Measurements from ENCODE around the gene SEC14L2. TPM values are rescaled to one million over a fixed set of nuclear protein-coding genes. Genes with fewer than 3 reads are reported as not detected.
"Not testable (repeated sequence)": the region's sequence is repeated elsewhere in the genome, so short reads cannot be mapped to it uniquely, and the experiment has no call there.

Gene SEC14L2
- total RNA-seq, 1 donor from 2014 or later: 3.4 TPM

DNA sequence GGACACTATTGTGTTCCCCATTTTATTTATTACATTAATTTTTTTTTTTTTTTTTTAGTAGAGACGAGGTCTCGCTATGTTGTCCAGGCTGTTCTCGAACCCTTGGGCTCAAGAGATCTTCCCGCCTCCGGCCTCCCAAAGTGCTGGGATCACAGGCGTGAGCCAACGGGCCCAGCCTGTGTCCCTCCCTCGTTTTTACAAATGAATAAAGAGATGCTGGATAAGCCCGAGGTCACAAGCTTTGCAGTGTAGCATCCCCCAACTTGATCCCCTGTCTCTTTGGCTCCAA is 28.5 kb downstream of the SEC14L2 start:
- no peak for DNase-seq (ENCODE audit: low spot score)

- DNase-seq (ENCODE audit: low spot score): no peak
Measured at GRCh38 chr22:30425616-30426387, 29.0 kb downstream of the SEC14L2 start, which contains the start of gene MTFP1. TSS of gene MTFP1 (plus strand) at chr22:30425768. CDS start at chr22:30425880, 112 bp downstream.

- peak; percentile 93 for DNase-seq (ENCODE audit: low spot score)
Measured at GRCh38 chr22:30426388-30427353, 29.9 kb downstream of the SEC14L2 start.

GRCh38 chr22:30427871-30428270 is 31.1 kb downstream of the SEC14L2 start:
- no peak for DNase-seq (ENCODE audit: low spot score)

DNA sequence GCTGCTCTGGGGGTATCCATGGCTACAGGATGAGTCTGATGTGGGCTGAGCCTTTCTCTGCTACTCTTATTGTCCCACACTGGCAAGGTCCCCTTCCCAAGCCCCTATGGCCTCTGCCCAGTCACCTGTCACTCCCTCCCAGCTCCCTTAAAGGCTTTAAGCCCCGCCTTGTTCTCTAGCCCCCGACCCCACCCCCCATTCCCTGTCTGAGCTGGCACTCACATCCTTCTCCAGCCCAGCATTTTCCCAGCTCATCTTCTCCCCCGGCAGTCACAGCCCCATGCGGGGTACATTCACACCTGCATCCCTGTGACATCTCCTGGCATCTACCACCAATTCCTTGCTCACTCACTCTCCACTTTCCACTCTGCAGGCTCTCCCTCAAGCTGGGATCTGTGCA is 33.1 kb downstream of the SEC14L2 start:
- no peak for DNase-seq (ENCODE audit: low spot score)

GRCh38 chr22:30430933-30431332 is 34.1 kb downstream of the SEC14L2 start:
- DNase-seq (ENCODE audit: low spot score): no peak

GRCh38 chr22:30432096-30432495 is 35.3 kb downstream of the SEC14L2 start:
- no peak for DNase-seq (ENCODE audit: low spot score)

DNA sequence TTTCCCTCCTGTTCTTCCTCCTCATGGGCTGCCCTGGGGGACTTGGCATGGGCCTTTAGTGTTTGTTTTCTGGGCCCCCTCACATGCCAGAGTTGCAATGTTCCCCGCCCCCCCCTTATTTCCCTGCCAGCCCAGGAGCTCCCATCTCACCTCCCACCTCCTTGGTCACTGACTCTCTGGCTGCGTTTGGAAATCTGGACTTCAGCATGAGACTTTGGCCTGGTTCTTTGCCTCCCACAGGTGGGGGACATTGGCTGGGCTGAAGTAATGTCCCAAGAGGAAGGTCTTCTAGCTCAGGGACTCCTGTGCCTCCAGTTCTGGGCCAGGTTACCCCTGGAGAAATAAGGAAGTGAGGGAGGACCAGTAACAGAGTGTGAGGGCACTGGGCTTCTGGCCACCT is 35.7 kb downstream of the SEC14L2 start:
- DNase-seq (ENCODE audit: low spot score): no peak

DNA sequence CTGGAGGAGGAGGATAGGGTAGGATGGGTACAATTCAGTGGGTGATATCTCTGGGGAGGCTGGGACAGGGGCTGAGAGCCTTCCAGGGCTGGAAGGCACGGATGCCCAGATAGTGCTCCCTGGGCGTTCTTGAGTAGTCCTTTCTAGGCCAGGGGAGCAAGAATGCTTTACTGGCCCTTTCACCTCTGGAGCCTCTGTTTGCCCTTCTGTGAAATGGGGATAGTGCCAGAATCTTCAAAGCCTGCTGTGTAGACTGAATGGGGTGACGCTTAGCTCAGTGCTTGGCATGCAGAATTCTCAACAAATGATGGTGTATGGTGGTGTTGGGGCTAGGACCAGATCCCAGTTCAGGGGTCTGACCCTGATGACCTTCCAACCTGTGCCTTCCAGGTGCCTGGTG is 36.4 kb downstream of the SEC14L2 start:
- DNase-seq (ENCODE audit: low spot score): no peak

GRCh38 chr22:30433773-30434172 is 37.0 kb downstream of the SEC14L2 start:
- DNase-seq (ENCODE audit: low spot score): no peak

- DNase-seq (ENCODE audit: low spot score): no peak
Measured at GRCh38 chr22:30434843-30435242, 38.0 kb downstream of the SEC14L2 start.

GRCh38 chr22:30435674-30436126 is 38.9 kb downstream of the SEC14L2 start:
- DNase-seq (ENCODE audit: low spot score): no peak

DNA sequence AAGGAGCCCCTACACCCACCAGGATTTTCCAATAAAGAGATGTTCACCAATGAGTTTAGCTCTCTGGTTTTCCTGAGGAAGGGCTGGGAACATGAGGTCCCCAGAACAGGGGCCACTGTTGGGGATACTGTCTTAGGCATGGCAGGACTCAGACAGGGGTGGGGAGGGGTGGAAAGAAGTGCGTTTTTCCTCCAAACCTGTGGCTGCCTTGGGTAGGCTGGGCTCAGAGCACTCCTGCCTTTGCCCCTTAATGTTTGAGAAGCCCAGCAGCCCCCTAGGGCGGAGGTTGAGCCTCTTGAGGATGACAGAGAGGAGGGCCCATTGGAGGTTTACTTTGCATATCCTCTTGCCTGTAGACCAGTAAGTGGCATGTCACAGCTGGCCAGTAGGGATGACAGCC is 39.4 kb downstream of the SEC14L2 start:
- DNase-seq (ENCODE audit: low spot score): no peak

- no peak for DNase-seq (ENCODE audit: low spot score)
Measured at GRCh38 chr22:30438559-30438958, 41.7 kb downstream of the SEC14L2 start.

DNA sequence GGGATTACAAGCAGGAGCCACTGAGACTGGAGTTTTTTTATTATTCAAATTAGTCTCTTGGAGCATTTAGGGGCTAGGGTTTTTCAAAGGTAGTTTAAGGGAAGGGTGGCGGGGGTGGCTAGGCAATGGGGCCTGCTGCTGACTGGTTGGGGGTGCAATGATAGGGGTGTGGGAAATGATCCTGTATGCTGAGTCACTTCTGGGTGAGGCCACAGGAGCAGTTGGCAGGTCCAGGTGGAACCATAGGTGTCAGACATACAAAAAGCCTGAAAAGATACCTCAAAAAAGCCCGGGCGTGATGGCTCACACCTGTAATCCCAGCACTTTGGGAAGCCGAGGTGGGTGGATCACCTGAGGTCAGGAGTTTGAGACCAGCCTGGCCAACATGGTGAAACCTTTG is 42.4 kb downstream of the SEC14L2 start:
- DNase-seq (ENCODE audit: low spot score): no peak

DNA sequence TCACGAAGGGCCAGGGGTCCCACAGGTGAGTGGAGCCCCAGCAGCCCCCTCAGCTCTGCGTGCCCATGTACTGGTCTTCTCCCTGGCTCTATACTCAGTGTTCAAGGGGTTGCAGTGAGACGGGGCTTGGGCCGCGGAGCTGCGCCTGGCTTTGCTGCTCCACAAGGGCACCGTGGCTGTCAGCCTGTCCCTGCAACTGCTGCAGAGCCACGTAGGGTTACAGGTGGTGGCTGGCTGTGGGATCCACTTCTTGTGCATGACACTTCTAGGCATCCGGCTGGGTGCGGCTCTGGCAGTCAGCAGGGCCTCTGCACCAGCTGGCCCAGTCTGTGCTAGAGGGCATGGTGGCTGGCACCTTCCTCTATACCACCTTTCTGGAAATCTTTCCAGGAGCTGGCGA is 43.0 kb downstream of the SEC14L2 start:
- no peak for DNase-seq (ENCODE audit: low spot score)

- no peak for DNase-seq (ENCODE audit: low spot score)
Measured at GRCh38 chr22:30441088-30441487, 44.3 kb downstream of the SEC14L2 start.

DNA sequence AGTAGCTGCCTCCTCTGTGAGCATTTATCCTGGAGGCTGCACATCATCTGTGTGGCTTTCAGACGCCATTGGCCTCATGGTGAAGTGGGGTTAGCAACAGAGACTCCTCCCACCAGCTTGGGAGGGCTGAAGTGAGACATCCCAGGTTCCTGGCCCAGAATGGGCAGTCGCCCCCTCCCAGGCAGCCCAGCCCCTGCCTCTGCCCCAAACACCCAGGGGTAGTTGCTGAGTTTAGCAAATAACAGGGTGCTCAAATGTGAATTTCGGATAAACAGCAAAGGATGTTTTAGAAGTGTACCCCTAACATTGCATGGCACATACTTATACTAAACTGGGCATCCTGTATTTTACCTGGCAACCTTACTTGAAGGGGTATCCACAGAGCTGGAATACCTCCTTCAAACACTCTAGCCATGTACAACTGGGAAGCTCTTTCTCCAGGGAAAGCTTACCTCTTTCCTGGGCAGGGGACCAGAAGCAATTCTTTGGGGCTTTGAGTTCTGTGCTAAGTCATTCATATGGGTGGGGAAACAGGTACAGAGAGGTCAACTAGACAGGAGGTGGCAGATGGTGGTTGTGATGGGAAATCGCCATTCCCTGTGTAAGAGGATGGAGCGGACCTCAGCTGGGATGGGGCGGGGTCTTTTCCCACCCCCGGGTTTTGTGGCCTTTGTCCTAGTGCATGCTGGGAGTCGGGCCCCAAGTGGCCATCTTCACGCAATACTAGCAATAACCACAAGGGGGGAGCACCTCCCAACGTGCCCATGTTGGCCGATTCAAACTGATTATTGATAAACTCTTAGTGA is 48.0 kb downstream of the SEC14L2 start:
- DNase-seq (ENCODE audit: low spot score): no peak

DNA sequence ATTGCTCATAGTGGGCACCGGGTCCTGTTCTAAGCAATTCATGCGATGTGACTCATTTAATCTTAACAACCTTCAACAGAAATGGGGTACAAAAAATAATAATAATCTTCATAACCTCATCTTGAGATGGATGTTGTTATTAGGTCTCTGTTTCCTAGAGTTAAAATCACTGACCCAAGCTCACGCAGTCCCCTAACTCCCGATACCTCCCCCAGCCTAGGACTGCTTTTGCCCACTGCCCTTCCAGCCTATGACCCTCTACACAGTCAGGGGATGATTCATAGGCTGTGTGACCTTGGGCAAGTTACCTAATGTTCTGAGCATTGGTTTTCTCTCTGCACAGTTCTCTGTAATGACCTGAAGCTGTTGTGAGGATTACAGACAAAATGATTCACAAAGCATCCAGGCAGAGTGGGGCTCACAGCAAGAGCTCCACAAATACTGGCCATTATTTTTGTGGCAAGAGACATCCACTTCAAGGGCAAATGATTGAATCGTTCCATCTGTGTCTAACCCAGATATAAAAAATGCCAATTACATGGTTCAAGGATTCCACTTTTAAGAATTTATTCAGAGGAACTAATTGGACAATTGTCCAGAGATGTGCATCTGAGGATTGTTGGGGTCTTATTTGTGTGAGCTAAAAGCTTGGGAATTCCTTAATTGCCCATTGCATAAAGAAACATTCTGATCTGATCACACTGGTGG is 48.8 kb downstream of the SEC14L2 start:
- DNase-seq (ENCODE audit: low spot score): no peak

- no peak for DNase-seq (ENCODE audit: low spot score)
Measured at GRCh38 chr22:30447656-30448055, 50.8 kb downstream of the SEC14L2 start.

DNA sequence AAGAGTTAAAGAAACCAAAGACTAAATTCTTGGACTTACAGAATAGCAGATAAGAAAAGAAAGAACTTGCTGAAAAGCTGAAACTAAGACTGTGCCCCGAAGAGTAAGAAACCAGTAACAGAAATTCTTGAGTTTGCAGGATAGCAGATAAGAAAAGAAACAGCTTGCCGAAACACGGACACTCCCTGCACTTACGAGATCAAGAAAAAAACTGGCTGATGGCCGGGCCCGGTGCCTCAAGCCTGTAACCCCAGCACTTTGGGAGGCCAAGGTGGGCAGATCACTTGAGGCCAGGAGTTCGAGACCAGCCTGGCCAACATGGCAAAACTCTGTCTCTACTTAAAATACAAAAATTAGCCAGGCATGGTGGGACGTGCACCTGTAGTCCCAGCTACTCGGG is 54.7 kb downstream of the SEC14L2 start:
- DNase-seq (ENCODE audit: low spot score): not testable (repeated sequence)
